A549 (cell line): ENCODE measurements around the gene OCRL.

ENCODE experiments used
- CBX2 ChIP-seq: fragments of 200-600 bp; sonication (generic); IDR thresholded peaks from 2 replicates; pipeline ENCODE4 v1.6.1; 2016; ENCODE audit warnings: low read depth, mild to moderate bottlenecking, borderline replicate concordance
- CTCF ChIP-seq: fragments of >200 bp; sonication (Bioruptor Twin); formaldehyde crosslinking; IDR thresholded peaks from 3 replicates; pipeline ENCODE4 v1.5.1; 2016
- HDAC2 ChIP-seq: fragments of 200-600 bp; sonication (generic); IDR thresholded peaks from 2 replicates; pipeline ENCODE4 v1.6.1; 2016
- MYC ChIP-seq: IDR thresholded peaks from 2 replicates; pipeline ENCODE4 v1.6.1; 2012; ENCODE audit warnings: mild to moderate bottlenecking, inconsistent platforms, low read length, improper control_type of control experiment, borderline replicate concordance
- POLR2A ChIP-seq: IDR thresholded peaks from 2 replicates; pipeline ENCODE4 v1.6.1; 2012; ENCODE audit warnings: mild to moderate bottlenecking, low read length
- POLR2AphosphoS2 ChIP-seq: conservative IDR thresholded peaks from 2 replicates; pipeline ENCODE4 v1.6.1; 2012; ENCODE audit warnings: low read length, improper control_type of control experiment, inconsistent platforms

GRCh38 chrX:129524250-129524850 is 15.7 kb upstream of the OCRL start:
- TF ChIP-seq CTCF = no peak
- TF ChIP-seq HDAC2 = peak; percentile 57; the same call in 1 of the 2 replicates
- TF ChIP-seq POLR2AphosphoS2 = no peak
- TF ChIP-seq MYC = no peak
- TF ChIP-seq CBX2 = no peak
- no peak for TF ChIP-seq POLR2A
